Activated T-cell treated with anti-CD3 and anti-CD28 coated beads for 24 hours (primary cell): ENCODE results near the gene SPRY1.

Source experiments
- DNase-seq: peaks from one replicate; pipeline ENCODE4 v3.0.0-alpha.2; 2020; ENCODE audit warnings: low read depth

Gene SPRY1, protein sequence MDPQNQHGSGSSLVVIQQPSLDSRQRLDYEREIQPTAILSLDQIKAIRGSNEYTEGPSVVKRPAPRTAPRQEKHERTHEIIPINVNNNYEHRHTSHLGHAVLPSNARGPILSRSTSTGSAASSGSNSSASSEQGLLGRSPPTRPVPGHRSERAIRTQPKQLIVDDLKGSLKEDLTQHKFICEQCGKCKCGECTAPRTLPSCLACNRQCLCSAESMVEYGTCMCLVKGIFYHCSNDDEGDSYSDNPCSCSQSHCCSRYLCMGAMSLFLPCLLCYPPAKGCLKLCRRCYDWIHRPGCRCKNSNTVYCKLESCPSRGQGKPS

DNA sequence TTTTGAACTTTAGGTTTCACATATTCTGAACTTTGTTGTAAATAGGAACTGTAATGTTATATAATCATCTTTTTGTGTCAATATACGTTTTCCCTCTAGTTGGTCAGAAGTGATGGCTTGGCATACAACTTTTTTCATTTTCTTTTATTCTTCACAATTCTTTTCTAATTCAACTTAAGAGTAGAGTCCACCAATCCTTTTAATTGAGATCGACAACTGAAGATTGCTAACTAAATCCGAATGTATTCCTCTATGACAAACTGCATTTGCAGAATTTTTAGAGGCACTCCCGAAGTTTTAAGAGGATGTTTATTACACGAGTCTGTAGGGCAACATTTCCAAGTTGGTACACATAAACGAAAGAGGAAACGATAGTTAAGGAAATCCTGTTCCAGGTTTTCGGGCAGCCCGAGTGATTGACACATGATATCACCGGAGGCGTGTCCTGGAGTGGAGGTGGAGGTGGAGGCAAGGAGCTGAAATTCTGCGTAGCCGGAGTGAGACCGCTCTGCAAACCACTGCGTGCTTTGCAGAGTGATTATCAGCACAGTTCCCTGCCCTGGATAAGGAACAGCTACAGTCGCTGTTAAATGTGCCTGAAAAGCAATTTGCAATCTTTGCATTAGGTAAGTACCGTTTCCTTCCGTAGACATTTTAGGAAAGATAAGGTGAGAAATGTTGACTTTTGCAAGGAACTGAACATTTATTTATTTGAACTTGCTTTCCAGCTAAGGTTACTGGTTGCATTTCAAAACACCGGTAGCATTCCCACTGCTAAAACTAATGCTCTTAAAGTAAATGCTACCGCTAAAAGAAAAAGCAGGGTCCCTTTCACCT, at the start of gene SPRY1:
Gene SPRY1, plus strand, starts transcription at position 489 of the 837 bp plus-strand sequence. CDS start 4,797 bp downstream, outside the sequence.
- peak; percentile 69 for DNase-seq

- DNase-seq: no peak
Observed at GRCh38 chr4:123346951-123347350, 49.6 kb upstream of the SPRY1 start.

- DNase-seq: no peak
Observed at GRCh38 chr4:123348946-123349345, 47.6 kb upstream of the SPRY1 start.

DNA sequence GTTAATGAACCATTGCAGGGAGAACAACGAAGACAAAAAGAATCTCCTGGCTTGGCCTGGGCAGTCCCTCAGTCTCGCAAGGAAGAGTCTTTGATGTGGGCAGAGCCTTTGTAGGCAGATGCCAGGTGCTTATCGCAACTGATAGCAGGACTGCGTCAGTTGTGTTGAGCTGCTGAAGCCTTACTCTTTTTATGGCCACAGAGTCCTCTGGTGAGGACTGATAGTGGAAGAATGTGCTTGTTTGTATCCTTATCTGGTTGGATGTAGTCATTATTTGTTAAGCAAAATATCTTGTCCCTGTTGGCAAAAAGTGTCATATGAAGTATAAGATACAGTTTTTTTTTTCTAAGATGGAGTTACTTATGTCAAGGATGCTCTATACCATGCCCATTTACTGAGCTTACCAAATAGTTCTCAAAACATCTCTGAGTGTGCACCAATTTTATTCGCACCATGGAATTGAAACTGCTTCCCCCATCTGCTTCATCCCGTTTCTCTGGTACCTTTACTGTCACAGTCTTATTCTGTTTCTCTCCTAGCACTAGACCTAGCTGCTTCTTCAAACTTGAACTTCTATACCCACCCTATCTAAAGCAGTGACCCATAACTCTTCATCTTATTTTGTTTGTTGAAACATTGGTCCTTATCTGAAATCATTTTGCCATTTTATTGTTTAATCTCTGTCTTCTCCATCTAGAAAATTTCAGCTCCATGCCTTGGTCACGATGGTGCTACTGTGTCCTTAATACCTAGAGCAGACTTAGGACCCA, 47.0 kb upstream of the SPRY1 start:
- no peak for DNase-seq

DNA sequence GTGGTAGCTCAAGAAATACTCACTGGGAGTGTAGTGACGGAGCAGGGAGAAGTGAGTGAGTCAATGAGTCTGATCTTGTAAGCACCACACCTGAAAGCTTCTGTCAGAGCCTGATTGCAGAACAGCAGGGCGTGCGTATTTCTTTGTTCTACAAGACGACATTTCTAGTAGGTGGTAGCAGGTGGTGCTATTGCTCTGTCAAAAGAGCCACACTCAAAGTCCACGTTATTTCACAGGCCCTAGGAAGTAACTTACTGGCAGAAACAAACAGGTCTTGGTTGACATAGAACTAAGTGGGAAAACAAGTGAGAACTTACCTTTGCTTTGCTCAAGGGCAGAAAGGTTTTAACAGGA, 46.4 kb upstream of the SPRY1 start:
- no peak for DNase-seq

GRCh38 chr4:123350726-123351125, 45.9 kb upstream of the SPRY1 start:
- DNase-seq: no peak

DNA sequence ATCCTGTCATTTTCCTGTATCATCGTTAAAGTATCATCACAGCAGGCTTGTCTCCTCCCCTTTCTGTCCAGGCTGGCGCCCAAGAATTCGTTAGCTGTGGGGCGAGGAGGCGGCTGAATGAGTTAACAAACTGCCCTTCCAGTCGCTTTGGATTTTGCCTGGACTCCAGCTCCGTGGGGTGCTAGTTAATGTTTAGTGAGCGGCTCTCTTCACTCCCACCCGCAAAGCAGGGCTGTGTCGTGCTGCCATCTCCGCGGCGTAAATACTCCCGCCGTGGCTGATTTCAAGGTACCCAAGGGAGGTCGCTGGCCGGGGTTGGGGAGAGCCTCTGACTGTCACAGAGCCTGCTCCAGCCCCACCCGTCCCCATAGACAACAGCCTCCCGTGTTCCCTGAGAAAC, 44.9 kb upstream of the SPRY1 start:
- DNase-seq: no peak

GRCh38 chr4:123352240-123352945, 44.2 kb upstream of the SPRY1 start:
- DNase-seq: no peak

GRCh38 chr4:123352966-123353365, 43.6 kb upstream of the SPRY1 start:
- DNase-seq: no peak

DNA sequence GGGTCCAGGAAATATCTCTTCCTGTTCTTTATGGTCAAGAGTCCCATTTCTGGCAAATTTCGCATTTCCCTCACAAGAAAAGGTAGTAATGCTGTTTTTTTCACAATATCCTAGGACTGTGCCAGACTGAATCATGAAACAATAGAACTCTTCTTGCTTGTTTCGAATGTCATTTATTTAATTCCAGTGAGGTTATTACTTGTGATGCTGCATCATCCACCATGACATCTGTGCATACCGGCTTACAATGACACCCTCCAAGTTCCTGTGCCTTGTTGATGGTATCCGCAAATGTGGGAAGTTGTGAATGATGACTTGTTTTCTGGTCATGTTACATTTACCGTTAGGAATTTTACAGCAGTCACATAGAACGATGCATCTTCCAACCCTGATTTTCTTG, 42.9 kb upstream of the SPRY1 start:
- DNase-seq: no peak

GRCh38 chr4:123354701-123355100, 41.9 kb upstream of the SPRY1 start:
- no peak for DNase-seq

DNA sequence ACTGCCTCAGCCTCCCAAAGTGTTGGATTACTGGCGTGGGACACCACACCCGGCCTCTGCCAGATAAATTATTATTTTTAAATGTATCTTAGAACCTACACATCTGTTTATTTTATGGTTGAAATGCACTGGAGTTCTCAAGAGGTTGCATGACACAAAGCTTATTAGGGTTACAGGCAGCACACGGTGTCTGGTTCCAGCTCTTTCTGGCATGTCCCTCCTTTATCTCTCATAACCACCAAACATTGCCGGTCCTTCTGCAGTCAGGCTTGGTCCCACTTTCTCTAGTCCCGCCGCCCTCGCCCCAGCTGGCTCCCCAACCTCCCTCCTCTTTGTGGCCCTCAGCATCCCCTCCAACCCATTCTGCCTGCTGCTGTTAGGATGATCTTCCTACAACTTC, 39.7 kb upstream of the SPRY1 start:
- DNase-seq: no peak

DNA sequence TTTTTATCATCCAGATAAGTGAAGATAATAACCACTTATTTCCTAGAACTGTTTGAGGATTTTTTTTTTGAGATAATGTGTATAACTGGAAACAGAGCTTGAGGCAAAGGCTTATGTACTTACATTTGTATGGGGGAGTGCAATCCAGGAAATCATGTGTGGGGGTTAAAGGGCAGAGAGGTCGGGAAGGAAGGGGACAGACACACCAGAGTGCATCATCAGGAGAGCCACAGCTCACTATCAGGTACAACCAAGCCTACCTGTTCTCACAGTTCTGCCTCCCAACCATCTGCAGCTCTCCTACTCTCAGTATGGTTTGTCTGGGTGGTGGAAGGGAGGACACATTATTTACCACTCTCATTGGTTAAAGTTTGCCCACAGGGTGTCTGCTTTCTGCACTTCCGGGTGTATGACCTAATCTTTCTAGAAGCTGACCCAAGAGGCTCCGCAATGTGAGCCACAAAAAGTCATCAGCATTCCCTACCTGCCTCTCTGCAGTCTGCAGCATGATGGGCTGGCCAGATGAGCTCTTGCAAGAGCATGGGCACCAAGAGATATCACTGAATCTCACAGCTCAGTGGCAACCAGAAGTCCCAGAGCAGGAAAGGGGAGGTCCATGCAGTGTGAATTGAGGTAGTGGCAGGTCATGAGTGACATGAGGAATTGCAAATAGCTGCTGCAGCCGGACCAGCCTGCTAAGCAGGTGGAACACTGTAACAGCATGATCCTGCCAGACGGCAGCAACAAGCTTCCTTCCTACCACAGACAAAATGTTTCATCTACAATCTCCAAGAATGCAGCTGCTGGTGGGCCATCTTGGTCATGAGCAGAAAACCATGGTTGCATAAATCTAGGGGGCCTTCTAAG, 36.9 kb upstream of the SPRY1 start:
- DNase-seq: no peak

- no peak for DNase-seq
Observed at GRCh38 chr4:123361195-123361861, 35.3 kb upstream of the SPRY1 start.

DNA sequence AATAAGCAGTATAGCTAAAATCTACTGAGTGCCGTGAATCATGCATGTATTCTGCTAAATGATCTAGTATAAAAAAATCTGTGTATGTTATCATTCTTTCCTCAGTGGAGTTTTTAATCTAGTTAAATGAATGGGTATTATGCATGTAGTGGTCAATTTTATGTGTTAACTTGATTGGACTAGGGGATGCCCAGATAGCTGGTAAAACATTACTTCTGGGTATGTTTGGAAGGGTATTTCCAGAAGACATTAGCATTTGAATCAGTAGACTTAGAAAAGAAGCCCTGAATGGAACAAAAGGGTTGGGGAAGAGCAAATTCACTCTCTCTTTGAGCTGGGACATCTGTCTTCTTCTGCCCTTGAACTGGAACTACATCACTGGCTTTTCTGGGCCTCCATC, 34.5 kb upstream of the SPRY1 start:
- no peak for DNase-seq

- DNase-seq: no peak
Observed at GRCh38 chr4:123363729-123364128, 32.9 kb upstream of the SPRY1 start.

DNA sequence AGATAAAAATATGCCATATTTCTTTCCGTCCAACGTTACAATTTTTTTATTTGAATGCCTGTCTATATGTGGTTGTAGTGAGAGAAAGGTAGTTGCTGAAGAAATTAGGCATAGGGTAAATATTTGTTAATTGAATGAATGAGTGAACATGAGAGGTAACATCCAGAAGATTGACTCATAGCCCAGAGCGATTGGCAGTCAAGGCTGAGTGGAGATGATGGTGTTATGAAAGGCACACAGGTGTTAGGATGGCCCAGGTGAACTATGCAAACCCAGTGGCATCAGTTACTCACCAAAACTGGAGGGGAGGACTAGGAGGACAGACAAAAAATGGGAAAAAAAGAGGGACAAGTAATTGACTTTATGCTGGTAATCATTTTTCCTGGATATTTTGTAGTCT, 31.7 kb upstream of the SPRY1 start:
- no peak for DNase-seq

DNA sequence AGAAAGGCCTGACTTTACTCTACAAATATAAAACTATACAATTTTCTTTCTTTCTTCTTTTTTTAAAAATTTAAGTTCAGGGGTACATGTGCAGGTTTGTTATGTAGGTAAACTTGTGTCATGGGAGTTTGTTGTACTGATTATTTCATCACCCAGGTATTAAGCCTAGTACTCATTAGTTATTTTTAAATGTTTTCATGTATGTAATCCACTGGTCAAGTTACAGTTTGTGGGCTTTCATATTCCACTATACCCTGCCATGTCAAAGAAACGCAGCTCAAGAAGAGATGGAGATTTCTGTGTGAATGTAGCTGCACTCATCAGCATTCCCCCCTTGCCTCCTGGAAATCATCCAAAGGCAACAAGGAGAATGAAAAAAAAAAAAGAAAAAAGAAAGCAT, 31.2 kb upstream of the SPRY1 start:
- no peak for DNase-seq

DNA sequence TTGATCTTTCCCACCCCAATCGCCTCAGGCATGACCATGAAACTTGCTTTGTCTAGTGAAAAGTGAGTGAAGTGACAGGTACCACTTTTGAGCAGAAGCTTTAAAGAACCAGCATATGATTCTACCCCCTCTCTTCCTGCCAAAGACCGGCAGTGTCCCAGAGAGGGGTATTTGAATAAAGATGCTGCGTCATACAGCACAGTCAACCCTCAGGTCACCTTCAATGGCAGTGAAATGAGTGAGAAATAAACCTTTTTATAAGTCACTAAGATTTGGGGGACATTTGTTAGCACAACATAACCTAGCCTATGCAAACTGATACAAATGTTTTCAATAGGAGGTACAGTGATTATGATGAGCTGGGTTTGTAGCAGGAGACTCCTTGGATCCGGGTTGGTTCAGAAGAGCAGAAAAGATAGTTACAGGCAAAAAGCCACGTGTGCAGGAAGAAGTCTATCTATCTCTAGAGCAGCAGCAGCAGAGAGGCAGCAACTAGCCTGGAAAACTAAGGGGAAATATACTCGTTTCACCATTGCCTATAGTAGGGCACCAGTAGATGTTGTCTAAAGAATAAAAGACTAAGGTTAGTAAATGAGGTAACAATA, 30.3 kb upstream of the SPRY1 start:
- DNase-seq: no peak

- DNase-seq: no peak
Observed at GRCh38 chr4:123378794-123379193, 17.8 kb upstream of the SPRY1 start.
